Islet of Langerhans (tissue), 1 donor: ENCODE results near the gene TRMT10B.
"Not testable (repeated sequence)": the region's sequence is repeated elsewhere in the genome, so short reads cannot be mapped to it uniquely, and the experiment has no call there.

Source experiments
- FAIRE-seq: peaks from one replicate; lab custom pipeline; 2011; peaks lifted over from hg19 to GRCh38; lab: Jason Lieb, UNC

Gene TRMT10B

GRCh38 chr9:37751704-37752103 lies 1.9 kb upstream of the TRMT10B start:
- not testable (repeated sequence) for FAIRE-seq

- FAIRE-seq, result not testable (repeated sequence)
Measured at GRCh38 chr9:37752112-37752511, 1.5 kb upstream of the TRMT10B start.

GRCh38 chr9:37752642-37753488 lies 740 bp upstream of the TRMT10B start:
- no peak for FAIRE-seq

- no peak for FAIRE-seq
Measured at GRCh38 chr9:37758747-37759146, 5.1 kb downstream of the TRMT10B start.

GRCh38 chr9:37760416-37761161 lies 7.0 kb downstream of the TRMT10B start:
- no peak for FAIRE-seq

GRCh38 chr9:37761511-37761910 lies 7.9 kb downstream of the TRMT10B start:
- no peak for FAIRE-seq

GRCh38 chr9:37765263-37765662 lies 11.7 kb downstream of the TRMT10B start:
- not testable (repeated sequence) for FAIRE-seq

- no peak for FAIRE-seq
Measured at GRCh38 chr9:37769306-37769705, 15.7 kb downstream of the TRMT10B start.

GRCh38 chr9:37769995-37770394 lies 16.4 kb downstream of the TRMT10B start:
- FAIRE-seq, result no peak

GRCh38 chr9:37775216-37775919 lies 21.8 kb downstream of the TRMT10B start:
- no peak for FAIRE-seq

- no peak for FAIRE-seq
Measured at GRCh38 chr9:37776328-37776727, 22.7 kb downstream of the TRMT10B start.

- FAIRE-seq, result no peak
Measured at GRCh38 chr9:37778534-37778933, 24.9 kb downstream of the TRMT10B start.

- no peak for FAIRE-seq
Measured at GRCh38 chr9:37784291-37784615, 30.6 kb downstream of the TRMT10B start.

- FAIRE-seq, result no peak
Measured at GRCh38 chr9:37784616-37785483, 31.2 kb downstream of the TRMT10B start, which contains the start of gene EXOSC3. EXOSC3 (minus strand) TSS chr9:37785064; CDS start chr9:37785044, 20 bp downstream.

- no peak for FAIRE-seq
Measured at GRCh38 chr9:37787059-37787458, 33.5 kb downstream of the TRMT10B start.

GRCh38 chr9:37788332-37788731 lies 34.7 kb downstream of the TRMT10B start:
- no peak for FAIRE-seq

GRCh38 chr9:37790096-37790495 lies 36.5 kb downstream of the TRMT10B start:
- FAIRE-seq, result no peak

- no peak for FAIRE-seq
Measured at GRCh38 chr9:37792122-37792521, 38.5 kb downstream of the TRMT10B start.

GRCh38 chr9:37796232-37796631 lies 42.6 kb downstream of the TRMT10B start:
- FAIRE-seq, result no peak

- no peak for FAIRE-seq
Measured at GRCh38 chr9:37798677-37799076, 45.1 kb downstream of the TRMT10B start.

GRCh38 chr9:37800631-37801286 lies 47.2 kb downstream of the TRMT10B start, which contains the start of gene DCAF10:
DCAF10 (plus strand) TSS chr9:37800797; CDS start chr9:37800867, 70 bp downstream.
- no peak for FAIRE-seq
